GM18519 (cell line): Measurements from ENCODE around the gene STRIP2.
"Not testable (repeated sequence)": the region's sequence is repeated elsewhere in the genome, so short reads cannot be mapped to it uniquely, and the experiment has no call there.

Experiments used
- ATAC-seq: cut with Tn5 transposase; IDR thresholded peaks from one replicate; pipeline ENCODE4 v1.9.1; 2021; ENCODE audit warnings: mild to moderate bottlenecking, moderate library complexity; ENCODE audit not compliant: unreplicated experiment, low FRiP score

STRIP2 gene

GRCh38 chr7:129523924-129524323 lies 89.7 kb downstream of the STRIP2 start:
- no peak for ATAC-seq

GRCh38 chr7:129524405-129524804 lies 90.2 kb downstream of the STRIP2 start:
- not testable (repeated sequence) for ATAC-seq

- ATAC-seq = no peak
Observed at GRCh38 chr7:129525225-129525862, 91.1 kb downstream of the STRIP2 start.

- no peak for ATAC-seq
Observed at GRCh38 chr7:129529643-129530042, 95.4 kb downstream of the STRIP2 start.

GRCh38 chr7:129530795-129531391 lies 96.7 kb downstream of the STRIP2 start:
- no peak for ATAC-seq

- no peak for ATAC-seq
Observed at GRCh38 chr7:129531721-129532120, 97.5 kb downstream of the STRIP2 start.

GRCh38 chr7:129532375-129532774 lies 98.1 kb downstream of the STRIP2 start:
- ATAC-seq = no peak

- not testable (repeated sequence) for ATAC-seq
Observed at GRCh38 chr7:129534558-129535274, 100.5 kb downstream of the STRIP2 start.

- ATAC-seq = no peak
Observed at GRCh38 chr7:129535896-129536295, 101.7 kb downstream of the STRIP2 start.

GRCh38 chr7:129536323-129536722 lies 102.1 kb downstream of the STRIP2 start:
- no peak for ATAC-seq
